Keratinocyte (primary cell): Measurements from ENCODE around the gene FNDC10. TPM values are rescaled to one million over a fixed set of nuclear protein-coding genes. Genes with fewer than 3 reads are reported as not detected.

Source experiments
- DNase-seq: peaks from one replicate; pipeline ENCODE4 v3.0.0-alpha.2; 2011; ENCODE audit warnings: low read depth, missing footprints, low spot score
- FAIRE-seq: peaks from 2 replicates; lab custom pipeline; 2011; peaks lifted over from hg19 to GRCh38; lab: Jason Lieb, UNC
- H2AFZ ChIP-seq: 2 replicates; pipeline ENCODE4 v1.6.0; 2012; ENCODE audit warnings: low read length, control low read depth, inconsistent platforms; ENCODE audit not compliant: control insufficient read depth
- H3K27ac ChIP-seq: 2 replicates; pipeline ENCODE4 v1.5.1; 2011; ENCODE audit warnings: low read length; ENCODE audit not compliant: control insufficient read depth, insufficient read depth
- H3K27me3 ChIP-seq: 3 replicates; pipeline ENCODE4 v1.6.0; 2011; ENCODE audit warnings: low read length; ENCODE audit not compliant: control insufficient read depth, insufficient read depth; ENCODE audit errors: extremely low read depth
- H3K36me3 ChIP-seq, 2 experiments: 2 replicates in 1 of 2; 3 replicates in 1 of 2; pipeline ENCODE4 v1.5.1; 2011; ENCODE audit warnings: low read length in 2 of 2, mild to moderate bottlenecking in 1 of 2; ENCODE audit not compliant: control insufficient read depth in 2 of 2, insufficient read depth in 2 of 2; ENCODE audit errors: extremely low read depth in 1 of 2
- H3K4me1 ChIP-seq: 3 replicates; pipeline ENCODE4 v1.5.1; 2011; ENCODE audit warnings: low read length; ENCODE audit not compliant: control insufficient read depth, insufficient read depth; ENCODE audit errors: extremely low read depth
- H3K4me2 ChIP-seq: 3 replicates; pipeline ENCODE4 v1.6.0; 2011; ENCODE audit warnings: low read depth, low read length; ENCODE audit not compliant: control insufficient read depth, insufficient read depth; ENCODE audit errors: extremely low read depth
- H3K4me3 ChIP-seq, 3 experiments: fragments of 200-600 bp in 1 of 3; sonication (generic) in 1 of 3; 2 replicates in 2 of 3; 3 replicates in 1 of 3; pipeline ENCODE4 v1.5.1; 2011 to 2016; ENCODE audit warnings: low read length in 3 of 3, mild to moderate bottlenecking in 3 of 3, control low read depth in 2 of 3, inconsistent platforms in 1 of 3, low read depth in 1 of 3, mixed read lengths in 1 of 3, mixed run types in 1 of 3, moderate library complexity in 1 of 3; ENCODE audit not compliant: control insufficient read depth in 2 of 3, insufficient read depth in 2 of 3; ENCODE audit errors: extremely low read depth in 1 of 3
- H3K79me2 ChIP-seq: 2 replicates; pipeline ENCODE4 v1.6.0; 2012; ENCODE audit warnings: low read length; ENCODE audit not compliant: control insufficient read depth, insufficient read depth
- H3K9ac ChIP-seq: 3 replicates; pipeline ENCODE4 v1.6.0; 2011; ENCODE audit warnings: low read length; ENCODE audit not compliant: control insufficient read depth, insufficient read depth; ENCODE audit errors: extremely low read depth
- H3K9me1 ChIP-seq: 3 replicates; pipeline ENCODE4 v1.6.0; 2011; ENCODE audit warnings: low read length; ENCODE audit not compliant: control insufficient read depth, insufficient read depth; ENCODE audit errors: extremely low read depth
- H3K9me3 ChIP-seq: 2 replicates; pipeline ENCODE4 v1.5.1; 2012; ENCODE audit warnings: low read depth, low read length; ENCODE audit not compliant: control insufficient read depth
- H4K20me1 ChIP-seq: 3 replicates; pipeline ENCODE4 v1.6.0; 2011; ENCODE audit warnings: low read length; ENCODE audit not compliant: control insufficient read depth, insufficient read depth; ENCODE audit errors: extremely low read depth
- EZH2 ChIP-seq: IDR thresholded peaks from one replicate; pipeline ENCODE4 v1.6.1; 2012; ENCODE audit warnings: inconsistent platforms, mild to moderate bottlenecking, low read length, moderate library complexity
- dilution Hi-C: fragments of 300-500 bp; cut with MboI; formaldehyde crosslinking; loops from one replicate; pipeline ENCODE4 v1.7.0; 2020; ENCODE audit warnings: low sequenced_read_pairs; ENCODE audit not compliant: extremely low pct_ligation_motif_present
- polyA plus RNA-seq, 5 experiments: library from polyadenylated mRNA; depleted of rRNA in 3 of 5; stranded (reverse) in 3 of 5; stranded (forward) in 1 of 5; unstranded in 1 of 5; fragments of >200 nt; gene quantifications; 1 replicate in 1 of 5; 2 replicates in 3 of 5; 3 replicates in 1 of 5; pipeline versions ENCODE4 v1.2.1 to v1.2.3, GENCODE V29; 2011 to 2012; ENCODE audit warnings: missing spikeins in 2 of 5, low read depth in 1 of 5, low replicate concordance in 1 of 5
- TF ChIP-seq, protein P1 (sequence below), 3 experiments: IDR thresholded peaks in 1 of 3; conservative IDR thresholded peaks in 1 of 3; optimal IDR thresholded peaks in 1 of 3; 2 replicates in 2 of 3; 3 replicates in 1 of 3; pipeline versions ENCODE3 to v1.5.1; 2011; ENCODE audit warnings: low read length in 3 of 3, mild to moderate bottlenecking in 3 of 3, moderate library complexity in 2 of 3, control low read depth in 1 of 3, inconsistent platforms in 1 of 3; ENCODE audit not compliant: insufficient read depth in 2 of 3; ENCODE audit errors: extremely low read depth in 1 of 3

FNDC10 gene
- polyA plus RNA-seq, 1 donor (not counting 4 experiments of a cell fraction or from before 2014, with no cell fraction given): 1.2 TPM

DNA sequence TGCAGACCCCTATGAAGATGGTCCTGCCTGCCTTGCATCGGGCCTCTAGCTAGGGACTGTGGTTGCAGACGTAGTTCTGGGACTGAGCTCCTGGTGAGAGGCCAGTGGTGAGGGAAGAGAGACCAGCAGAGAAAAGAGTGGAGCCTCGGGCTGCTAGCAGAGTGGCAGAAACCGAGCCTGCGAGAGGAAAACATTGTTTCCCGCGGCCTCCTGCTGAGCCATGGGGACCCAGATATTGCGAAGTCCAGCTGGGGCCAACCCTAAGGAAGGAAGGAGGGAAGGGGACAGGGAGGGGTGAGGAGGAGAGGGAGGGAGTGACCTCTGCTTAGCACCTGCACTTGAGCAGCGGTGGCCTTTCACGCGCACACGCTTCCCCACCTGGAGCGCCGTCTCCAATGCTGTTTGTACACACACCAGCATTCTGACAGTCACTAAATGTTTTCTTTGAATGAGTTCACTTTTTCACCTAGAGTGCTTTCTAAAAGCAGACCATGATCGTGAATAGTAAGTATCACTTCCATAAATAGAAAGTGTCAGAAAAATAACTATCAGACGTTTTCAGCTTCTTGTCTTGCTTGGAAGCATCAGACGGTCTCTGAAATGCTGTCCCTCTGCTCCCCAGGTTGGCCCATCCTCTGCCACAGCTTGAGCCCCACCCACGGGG lies 2.5 kb upstream of the FNDC10 start:
- H3K4me1 ChIP-seq: peaks cover 2% of the 10 kb centered on the region
- dilution Hi-C loops: no loop called here
- H3K4me3 ChIP-seq: no peak overlapping the region
- H2AFZ ChIP-seq: no peak overlapping the region
- no peaks in the 10 kb centered on the region for H3K79me2 ChIP-seq
- H3K4me2 ChIP-seq: no peak overlapping the region
- FAIRE-seq: no peak
- no peaks in the 10 kb centered on the region for H3K9me1 ChIP-seq
- no peak overlapping the region for H3K27ac ChIP-seq
- no peaks in the 10 kb centered on the region for H4K20me1 ChIP-seq
- TF ChIP-seq, protein P1, sequence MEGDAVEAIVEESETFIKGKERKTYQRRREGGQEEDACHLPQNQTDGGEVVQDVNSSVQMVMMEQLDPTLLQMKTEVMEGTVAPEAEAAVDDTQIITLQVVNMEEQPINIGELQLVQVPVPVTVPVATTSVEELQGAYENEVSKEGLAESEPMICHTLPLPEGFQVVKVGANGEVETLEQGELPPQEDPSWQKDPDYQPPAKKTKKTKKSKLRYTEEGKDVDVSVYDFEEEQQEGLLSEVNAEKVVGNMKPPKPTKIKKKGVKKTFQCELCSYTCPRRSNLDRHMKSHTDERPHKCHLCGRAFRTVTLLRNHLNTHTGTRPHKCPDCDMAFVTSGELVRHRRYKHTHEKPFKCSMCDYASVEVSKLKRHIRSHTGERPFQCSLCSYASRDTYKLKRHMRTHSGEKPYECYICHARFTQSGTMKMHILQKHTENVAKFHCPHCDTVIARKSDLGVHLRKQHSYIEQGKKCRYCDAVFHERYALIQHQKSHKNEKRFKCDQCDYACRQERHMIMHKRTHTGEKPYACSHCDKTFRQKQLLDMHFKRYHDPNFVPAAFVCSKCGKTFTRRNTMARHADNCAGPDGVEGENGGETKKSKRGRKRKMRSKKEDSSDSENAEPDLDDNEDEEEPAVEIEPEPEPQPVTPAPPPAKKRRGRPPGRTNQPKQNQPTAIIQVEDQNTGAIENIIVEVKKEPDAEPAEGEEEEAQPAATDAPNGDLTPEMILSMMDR (optimal IDR thresholded peaks at IDR 0.05 in 1 of 3, IDR thresholded peaks at IDR 0.05 in 1 of 3, conservative IDR thresholded peaks at IDR 0.05 in 1 of 3; ENCODE audit: extremely low read depth in 1 of 3, insufficient read depth in 2 of 3, low read length in 3 of 3): no peak
- TF ChIP-seq EZH2: no peak
- no peak overlapping the region for H3K9ac ChIP-seq
- H3K27me3 ChIP-seq: peaks cover 11% of the 10 kb centered on the region
- H3K9me3 ChIP-seq: no peaks in the 10 kb centered on the region
- DNase-seq: no peak
- H3K36me3 ChIP-seq: no peaks in the 10 kb centered on the region

DNA sequence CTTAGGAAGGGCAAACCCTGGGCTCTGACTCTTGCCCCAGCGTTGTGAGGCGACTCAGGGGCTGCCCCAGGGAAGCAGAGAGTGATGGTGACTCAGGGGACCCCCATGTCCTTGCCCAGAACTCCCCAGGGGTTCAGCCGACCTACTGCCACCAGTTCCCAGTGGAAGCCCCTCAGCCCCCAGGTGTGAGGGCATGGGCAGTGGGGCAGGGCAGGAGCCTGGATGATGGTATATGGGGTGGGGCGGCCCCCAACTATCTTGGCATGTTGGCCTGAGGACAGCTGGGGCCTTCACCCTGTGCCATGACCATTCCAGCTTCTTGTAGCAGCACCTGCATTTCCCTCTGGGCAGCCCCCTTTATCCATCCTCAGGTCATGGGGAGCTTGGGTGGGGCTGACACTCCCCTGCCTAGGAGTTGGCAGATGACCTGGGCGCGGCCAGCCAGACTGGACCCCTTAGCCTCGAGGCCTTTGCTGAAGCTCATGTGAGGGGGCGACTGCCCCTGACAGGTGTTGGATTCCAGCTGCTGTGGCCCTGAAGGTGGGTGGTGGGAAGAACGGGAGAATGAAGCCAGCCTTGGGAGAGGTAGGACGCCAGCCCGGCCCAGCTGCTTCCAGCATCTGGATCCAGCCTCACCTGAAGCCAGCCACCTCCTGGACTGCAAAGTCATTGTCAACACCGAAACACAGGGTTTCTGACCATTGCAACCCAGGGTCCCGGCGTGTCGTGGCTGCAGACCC lies 1.8 kb upstream of the FNDC10 start:
- H3K9ac ChIP-seq: no peak overlapping the region
- FAIRE-seq: no peak

More for the DNA sequence above, 1.8 kb upstream of the FNDC10 start:
- no peak for TF ChIP-seq EZH2
- TF ChIP-seq, protein P1 (optimal IDR thresholded peaks at IDR 0.05 in 1 of 3, IDR thresholded peaks at IDR 0.05 in 1 of 3, conservative IDR thresholded peaks at IDR 0.05 in 1 of 3; ENCODE audit: extremely low read depth in 1 of 3, insufficient read depth in 2 of 3, low read length in 3 of 3): no peak
- H3K36me3 ChIP-seq: no peaks in the 10 kb centered on the region
- H4K20me1 ChIP-seq: no peaks in the 10 kb centered on the region
- H3K9me3 ChIP-seq: no peaks in the 10 kb centered on the region
- no peak for DNase-seq
- no peaks in the 10 kb centered on the region for H3K79me2 ChIP-seq
- H3K4me2 ChIP-seq: no peak overlapping the region
- H3K4me1 ChIP-seq: peaks cover 2% of the 10 kb centered on the region
- H3K27ac ChIP-seq: no peak overlapping the region
- H2AFZ ChIP-seq: no peak overlapping the region
- no peaks in the 10 kb centered on the region for H3K9me1 ChIP-seq
- H3K4me3 ChIP-seq: no peak overlapping the region
- dilution Hi-C loops: no loop called here
- H3K27me3 ChIP-seq: peaks cover 16% of the 10 kb centered on the region
